DND-41 (cell line): ENCODE measurements around the gene MRGPRX2.

Source experiments
- CTCF ChIP-seq: IDR thresholded peaks from 2 replicates; pipeline ENCODE4 v1.5.1; 2012; ENCODE audit warnings: borderline replicate concordance, low read length, moderate library complexity, mild to moderate bottlenecking; ENCODE audit not compliant: poor library complexity, severe bottlenecking; ENCODE audit errors: extremely low read depth
- EZH2 ChIP-seq: IDR thresholded peaks from 3 replicates; pipeline ENCODE4 v1.6.1; 2012; ENCODE audit warnings: borderline replicate concordance, low read depth, mild to moderate bottlenecking, moderate library complexity, low read length, inconsistent platforms; ENCODE audit not compliant: severe bottlenecking

- TF ChIP-seq CTCF (no peak), EZH2 (no peak)
These were observed 28.9 kb upstream of the MRGPRX2 start for GRCh38 chr11:19089421-19089820.
